CD1c-positive myeloid dendritic cell (primary cell): ENCODE data around the gene PLLP.

Experiments used
- DNase-seq: peaks from one replicate; pipeline ENCODE4 v3.0.0-alpha.2; 2016; ENCODE audit errors: extremely low spot score

Gene PLLP

DNA sequence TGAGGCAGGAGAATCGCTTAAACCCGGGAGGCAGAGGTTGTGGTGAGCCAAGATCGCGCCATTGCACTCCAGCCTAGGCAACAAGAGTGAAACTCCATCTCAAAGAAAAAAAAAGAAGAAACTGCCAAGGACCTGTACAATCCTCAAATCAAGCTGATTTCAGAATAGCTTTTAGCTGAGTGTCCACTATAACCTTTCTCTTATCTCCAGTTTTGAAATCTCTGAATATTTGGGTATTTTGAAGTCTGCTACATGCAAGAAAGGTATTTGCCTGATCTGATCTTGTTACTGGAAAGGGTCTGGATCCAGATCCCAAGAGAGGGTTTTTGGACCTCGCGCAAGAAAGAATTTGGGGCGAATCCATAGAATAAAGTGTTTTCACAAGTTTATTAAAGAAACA lies 58.5 kb downstream of the PLLP start:
- no peak for DNase-seq

DNA sequence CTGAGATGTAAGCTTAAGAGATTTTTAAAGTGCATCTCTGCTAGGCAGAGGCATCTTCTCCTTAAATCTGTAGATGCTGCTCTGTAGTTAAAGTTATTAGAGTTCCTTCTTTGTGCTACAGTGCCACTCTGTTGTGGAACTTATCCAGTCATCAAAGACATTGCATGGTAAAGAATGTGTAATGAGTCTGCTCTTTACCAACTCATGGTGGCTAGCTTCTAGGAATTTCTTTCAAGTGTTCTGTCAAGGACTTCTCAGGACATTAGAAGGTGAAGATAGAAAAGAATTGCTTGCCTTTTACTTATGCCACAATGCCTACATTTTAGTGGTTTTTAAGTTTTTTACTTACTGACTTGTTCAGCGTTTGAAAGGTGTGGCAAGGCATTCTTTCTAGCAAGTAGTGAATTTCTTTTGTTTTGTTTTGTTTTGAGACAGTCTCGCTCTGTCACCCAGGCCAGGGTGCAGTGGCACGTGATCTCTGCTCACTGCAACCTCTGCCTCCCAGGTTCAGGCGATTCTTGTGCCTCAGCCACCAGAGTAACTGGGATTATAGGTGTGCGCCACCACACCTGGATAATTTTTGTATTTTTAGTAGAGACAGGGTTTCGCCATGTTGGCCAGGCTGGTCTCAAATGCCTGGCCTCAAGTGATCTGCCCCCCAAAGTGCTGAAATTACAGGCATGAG lies 59.7 kb downstream of the PLLP start:
- DNase-seq, result no peak

DNA sequence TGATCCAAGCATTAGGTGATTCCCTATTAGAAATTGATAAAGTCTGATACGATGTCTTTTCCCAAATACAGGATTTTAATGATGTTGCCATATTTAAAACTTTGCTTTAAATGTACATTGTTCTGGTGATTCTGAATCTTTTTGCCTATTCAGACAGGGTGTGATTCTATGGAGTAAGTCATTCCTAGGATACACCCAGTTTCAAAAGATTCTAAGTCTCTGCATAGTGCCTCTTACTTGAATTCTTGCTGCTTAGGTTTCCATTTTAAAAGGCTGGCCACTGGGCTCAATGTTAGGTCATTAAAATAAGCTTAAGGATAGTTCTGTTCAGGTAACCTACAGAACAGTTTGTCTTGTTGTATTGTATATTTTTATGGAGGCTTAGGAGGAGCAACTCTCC lies 61.4 kb downstream of the PLLP start:
- DNase-seq, result no peak

DNA sequence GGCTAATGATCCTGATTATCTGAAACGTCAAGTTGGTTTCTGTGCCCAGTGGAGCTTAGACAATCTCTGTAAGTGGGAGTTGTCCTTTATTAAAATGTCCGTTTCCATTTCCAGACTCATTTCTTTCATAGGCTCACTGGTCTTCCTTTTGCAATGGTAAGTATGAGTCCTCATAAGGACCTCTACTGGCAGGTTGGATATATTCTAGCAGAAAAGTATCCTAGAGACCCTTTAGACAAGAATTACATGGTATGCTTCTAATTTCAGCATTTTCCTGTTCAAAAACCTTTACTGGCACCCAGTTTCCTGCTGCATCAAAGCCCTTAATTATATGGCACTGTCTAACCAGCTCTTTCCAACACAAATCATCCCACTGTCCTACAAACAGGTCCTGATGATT lies 67.5 kb downstream of the PLLP start:
- no peak for DNase-seq

DNA sequence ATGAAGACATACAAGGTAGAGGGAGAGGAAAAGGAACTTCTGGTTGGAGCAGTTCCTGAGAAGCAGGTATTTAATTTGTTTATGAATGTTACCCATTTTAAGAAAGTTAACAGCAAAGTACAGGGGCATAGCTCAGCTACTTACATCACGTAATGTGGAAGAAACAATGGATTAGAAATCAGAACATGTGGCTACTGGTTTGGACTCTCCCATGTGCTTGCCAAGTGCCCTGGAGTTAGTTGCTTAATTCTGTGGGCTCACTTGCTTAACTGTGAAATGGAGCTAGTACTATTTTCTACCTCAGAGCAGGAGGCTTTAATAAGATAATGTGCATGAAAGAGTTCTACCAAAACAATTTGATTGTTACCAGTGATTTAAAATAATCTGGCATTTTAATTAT lies 71.0 kb downstream of the PLLP start:
- no peak for DNase-seq

DNA sequence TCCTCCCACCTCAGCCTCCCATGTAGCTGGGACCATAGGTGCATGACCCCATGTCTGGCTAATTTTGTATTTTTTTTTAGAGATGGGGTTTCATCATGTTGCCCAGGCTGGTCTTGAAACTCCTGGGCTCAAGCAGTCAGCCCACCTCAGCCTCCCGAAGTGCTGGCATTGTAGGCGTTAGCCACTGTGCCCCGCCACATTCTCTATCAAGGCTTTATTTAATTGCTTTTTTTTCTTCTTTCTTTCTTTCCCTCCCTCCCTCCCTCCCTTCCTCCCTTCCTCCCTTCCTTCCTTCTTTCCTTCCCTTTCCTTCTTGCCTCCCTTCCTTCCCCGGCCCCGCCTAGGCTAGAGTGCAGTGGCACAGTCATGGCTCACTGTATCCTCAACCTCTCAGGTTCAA lies 74.7 kb downstream of the PLLP start:
- DNase-seq, result no peak

DNA sequence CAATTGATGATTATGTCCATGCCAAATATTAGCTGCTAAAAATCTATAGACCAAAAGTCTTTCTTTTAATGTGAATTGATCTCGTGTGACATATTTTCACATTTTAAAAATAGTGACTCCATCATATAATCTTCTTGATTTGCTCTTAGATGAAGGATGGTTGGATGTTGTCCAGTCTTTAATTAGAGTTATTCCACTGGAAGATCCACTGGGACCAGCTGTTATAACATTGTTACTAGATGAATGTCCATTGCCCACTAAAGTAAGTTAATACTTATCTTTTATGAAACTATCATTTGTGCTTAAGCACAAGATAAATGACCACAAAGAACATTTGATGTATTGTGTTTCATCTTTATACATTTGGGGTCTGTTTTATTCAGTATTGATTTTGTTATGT lies 75.5 kb downstream of the PLLP start:
- DNase-seq, result no peak
